HG03432 (cell line): Measurements from ENCODE around the gene BABAM1.
A peak's percentile ranks its signal among the peaks of the same experiment; 100 is the strongest.

ENCODE experiments used
- ATAC-seq: cut with Tn5 transposase; IDR thresholded peaks from one replicate; pipeline ENCODE4 v1.9.1; 2021; ENCODE audit warnings: mild to moderate bottlenecking, moderate library complexity; ENCODE audit not compliant: unreplicated experiment

The BABAM1 gene

GRCh38 chr19:17302391-17303166 is 35.3 kb downstream of the BABAM1 start:
- no peak for ATAC-seq

- ATAC-seq = peak; percentile 58
Measured at GRCh38 chr19:17303167-17303939, 36.1 kb downstream of the BABAM1 start, which contains the start of gene ABHD8. Gene ABHD8 (minus strand): TSS chr19:17303425. CDS start chr19:17301616, 1,809 bp downstream.

- no peak for ATAC-seq
Measured at GRCh38 chr19:17303940-17304267, 36.7 kb downstream of the BABAM1 start.

GRCh38 chr19:17304386-17305215 is 37.4 kb downstream of the BABAM1 start:
- ATAC-seq = no peak

GRCh38 chr19:17305216-17305516 is 37.9 kb downstream of the BABAM1 start:
- ATAC-seq = no peak

DNA sequence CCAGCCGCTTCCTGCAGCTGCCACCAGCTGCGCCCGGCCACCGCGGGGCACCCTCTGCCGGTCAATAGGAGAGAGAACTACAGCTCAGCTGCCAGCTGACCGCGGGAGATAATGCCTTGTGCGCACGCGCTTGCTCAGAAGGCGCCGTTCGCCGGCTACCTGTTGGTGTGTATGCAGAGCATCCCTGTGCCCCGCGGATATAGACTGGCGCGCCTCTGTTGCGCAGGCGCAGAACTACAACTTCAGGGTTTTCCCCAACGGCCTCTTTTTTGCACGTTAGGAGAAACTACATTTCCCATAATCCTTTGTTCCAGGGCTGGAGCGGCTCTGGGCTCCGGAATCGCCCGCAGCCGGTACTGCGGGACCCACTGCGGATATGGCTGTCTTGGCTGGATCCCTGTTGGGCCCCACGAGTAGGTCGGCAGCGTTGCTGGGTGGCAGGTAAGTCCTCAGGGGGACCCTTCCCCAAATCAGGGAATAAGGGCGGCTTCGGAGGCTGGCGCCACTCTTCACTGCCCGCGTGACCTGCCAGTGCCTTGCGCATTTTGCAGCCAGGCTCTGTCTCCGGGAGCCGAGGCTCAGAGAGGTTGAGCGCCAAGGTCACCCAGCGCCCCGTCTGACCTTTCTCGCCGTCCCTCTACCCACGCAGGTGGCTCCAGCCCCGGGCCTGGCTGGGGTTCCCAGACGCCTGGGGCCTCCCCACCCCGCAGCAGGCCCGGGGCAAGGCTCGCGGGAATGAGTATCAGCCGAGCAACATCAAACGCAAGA is 38.5 kb downstream of the BABAM1 start, which contains the start of gene MRPL34:
MRPL34 (plus strand) TSS at position 356 of the 768 bp plus-strand sequence; CDS start at position 377, 21 bp downstream.
- peak; percentile 65 for ATAC-seq

DNA sequence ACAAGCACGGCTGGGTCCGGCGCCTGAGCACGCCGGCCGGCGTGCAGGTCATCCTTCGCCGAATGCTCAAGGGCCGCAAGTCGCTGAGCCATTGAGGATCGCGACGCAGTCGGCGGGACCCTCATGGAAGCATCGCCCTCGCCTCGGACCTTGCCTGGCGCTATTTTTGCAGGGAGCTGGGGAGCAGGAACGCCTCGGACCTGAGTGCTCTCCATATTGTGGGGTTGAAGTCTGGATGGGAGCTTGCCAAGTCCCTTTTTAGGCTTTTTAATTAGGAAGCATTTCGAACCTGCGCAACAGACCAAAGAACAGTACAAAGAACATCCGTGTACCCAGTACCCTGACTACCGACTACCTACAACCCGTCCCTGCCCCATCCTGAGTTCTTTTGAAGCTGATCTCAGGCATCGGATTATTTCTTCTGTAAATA is 39.1 kb downstream of the BABAM1 start:
- no peak for ATAC-seq

DNA sequence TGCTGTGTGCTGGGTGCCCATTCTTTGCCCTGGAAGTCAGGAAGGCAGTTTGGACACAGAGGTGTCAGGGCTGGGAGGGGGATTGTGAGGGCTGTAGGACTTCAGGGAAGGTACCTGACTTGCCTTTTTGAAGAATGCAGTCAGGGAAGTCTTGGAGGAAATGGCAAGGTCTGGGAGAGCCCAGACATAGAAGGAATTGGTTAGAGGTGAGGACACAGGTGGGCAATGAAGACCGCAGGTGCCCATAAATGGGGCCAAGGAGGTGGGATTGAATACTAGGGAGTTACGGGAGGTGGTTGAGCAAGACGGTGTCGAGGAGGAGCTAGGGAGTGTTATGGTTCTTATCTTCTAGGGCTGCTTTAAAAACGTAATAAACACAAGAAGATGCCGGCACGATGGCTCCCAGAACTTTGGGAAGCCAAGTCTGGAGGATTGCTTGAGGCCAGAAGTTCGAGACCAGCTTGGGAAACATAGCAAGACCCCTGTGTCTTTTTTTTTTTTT is 40.7 kb downstream of the BABAM1 start:
- ATAC-seq = no peak

- ATAC-seq = peak; percentile 49
Measured at GRCh38 chr19:17309198-17309964, 42.1 kb downstream of the BABAM1 start, which contains the start of gene DDA1. Gene DDA1 (plus strand): TSS chr19:17309563. CDS start chr19:17309655, 92 bp downstream.

DNA sequence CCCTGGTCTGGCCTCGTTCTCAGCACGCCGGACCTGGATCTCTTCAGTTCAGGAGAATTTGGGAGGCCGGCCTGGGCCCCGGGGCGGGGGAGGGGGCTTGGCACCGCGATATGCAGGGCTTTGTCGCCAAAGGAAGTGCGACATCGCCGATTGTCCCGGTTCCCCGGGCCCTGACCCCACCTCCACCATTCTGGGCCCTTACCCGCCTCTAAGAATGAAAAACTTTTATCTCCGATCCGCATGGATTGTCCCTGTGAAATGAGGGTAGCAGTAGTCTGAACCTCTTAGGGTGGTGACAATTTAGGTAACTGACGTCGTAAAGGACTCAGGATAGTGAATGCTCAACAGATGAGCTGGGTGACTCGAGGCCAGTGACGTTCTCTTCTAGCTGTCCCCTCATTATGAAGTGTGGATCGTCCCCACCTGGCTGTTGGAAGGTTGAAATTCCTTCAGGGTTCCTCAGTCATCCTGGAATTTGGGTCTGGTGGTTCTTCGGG is 42.8 kb downstream of the BABAM1 start:
- no peak for ATAC-seq

GRCh38 chr19:17311455-17312188 is 44.4 kb downstream of the BABAM1 start:
- no peak for ATAC-seq

DNA sequence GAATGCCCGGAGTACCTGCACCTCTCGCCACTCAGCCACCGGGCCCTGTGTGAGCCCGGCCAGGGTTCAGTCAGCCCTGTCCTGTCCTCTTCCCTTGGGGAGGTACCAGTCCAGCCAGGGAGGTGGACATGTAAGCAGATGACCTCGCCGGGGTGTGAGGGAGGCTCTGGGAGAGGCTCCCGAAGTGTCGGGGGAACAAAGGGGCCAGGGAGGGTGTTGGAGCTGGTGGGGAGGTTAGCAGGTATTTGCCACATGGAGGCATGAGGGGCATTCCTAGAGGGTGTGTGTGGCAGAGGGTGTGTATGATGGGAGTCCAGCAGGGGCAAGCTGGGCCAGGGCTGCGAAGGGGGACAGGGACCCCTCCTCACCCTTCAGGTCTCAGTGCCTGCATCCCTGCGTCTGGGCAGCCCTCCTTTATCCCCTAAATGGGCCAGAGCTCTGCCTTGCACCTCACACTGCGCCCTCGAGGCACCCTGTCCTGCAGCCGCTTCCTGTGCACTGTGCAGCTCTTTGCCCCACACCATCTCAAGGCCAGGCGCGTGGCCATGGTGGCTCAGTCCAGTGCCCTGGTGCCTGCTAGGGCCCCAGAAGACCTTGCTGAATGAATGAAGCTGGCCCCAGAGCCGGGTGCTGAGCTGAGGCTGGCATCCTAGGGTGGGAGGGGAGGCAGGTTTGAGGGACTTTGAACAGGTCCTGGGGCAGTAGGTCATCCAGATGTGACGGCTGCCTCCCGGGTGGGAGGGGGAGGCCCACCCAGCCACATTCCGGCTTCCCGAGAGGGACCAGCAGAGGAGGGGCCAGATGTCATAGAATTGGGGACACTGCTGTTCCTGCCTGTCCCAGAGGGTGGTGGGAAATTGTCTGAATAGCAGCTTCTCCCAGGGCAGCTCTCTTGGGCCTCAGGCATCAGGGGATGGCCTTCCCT is 45.2 kb downstream of the BABAM1 start:
- no peak for ATAC-seq

- no peak for ATAC-seq
Measured at GRCh38 chr19:17314007-17314593, 46.9 kb downstream of the BABAM1 start.

- ATAC-seq = no peak
Measured at GRCh38 chr19:17318966-17319365, 51.7 kb downstream of the BABAM1 start.

DNA sequence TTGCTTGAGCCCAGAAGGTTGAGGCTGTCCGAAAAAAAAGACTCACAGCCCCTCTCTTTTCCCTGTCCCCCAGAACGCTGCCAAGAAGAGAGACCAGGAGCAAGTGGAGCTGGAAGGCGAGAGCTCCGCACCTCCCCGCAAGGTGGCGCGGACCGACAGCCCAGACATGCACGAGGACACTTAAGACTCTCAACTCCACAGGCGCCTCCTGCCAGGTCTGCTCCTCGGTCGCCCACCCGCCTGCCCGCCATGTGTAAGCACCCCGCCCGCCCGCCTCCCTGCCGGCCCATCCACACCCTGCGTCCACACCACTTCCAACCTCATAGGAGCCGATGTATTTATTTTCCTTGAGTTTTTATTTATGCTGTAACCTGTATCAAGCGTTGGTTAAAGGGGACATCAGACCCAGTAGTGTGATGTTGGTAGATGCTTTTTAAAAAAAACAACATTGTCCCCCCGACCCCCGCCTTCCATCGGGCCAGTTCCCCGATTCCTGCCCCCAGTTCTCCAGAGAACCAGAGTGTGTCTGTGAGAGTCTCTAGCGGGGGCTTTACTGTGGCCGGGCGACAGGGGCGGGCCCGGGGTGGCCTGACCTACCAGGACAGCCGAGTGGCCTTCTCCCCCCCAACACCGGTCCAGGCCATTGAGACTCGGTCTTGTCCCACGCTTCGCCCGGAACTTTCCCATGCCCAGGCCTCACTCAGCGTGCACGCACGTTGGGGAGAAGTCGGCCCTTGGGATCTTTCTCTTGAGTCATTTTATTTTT is 52.4 kb downstream of the BABAM1 start:
- no peak for ATAC-seq

GRCh38 chr19:17320435-17320834 is 53.2 kb downstream of the BABAM1 start:
- ATAC-seq = no peak
